KMS-11 (cell line): ENCODE data around the gene REEP1.

ENCODE experiments used
- H2AFZ ChIP-seq: fragments of 200-600 bp; sonication (generic); 2 replicates; pipeline ENCODE4 v1.6.1; 2016; ENCODE audit warnings: antibody characterized with exemption, mixed run types, low read depth
- H3K27ac ChIP-seq: fragments of 200-600 bp; sonication (generic); 2 replicates; pipeline ENCODE4 v1.6.1; 2016; ENCODE audit warnings: mild to moderate bottlenecking, mixed run types
- H3K27me3 ChIP-seq: fragments of 200-600 bp; sonication (generic); 2 replicates; pipeline ENCODE4 v1.6.1; 2017; ENCODE audit warnings: mild to moderate bottlenecking, low read depth, mixed run types, moderate library complexity; ENCODE audit not compliant: insufficient read depth
- H3K36me3 ChIP-seq: fragments of 200-600 bp; sonication (generic); 2 replicates; pipeline ENCODE4 v1.6.1; 2017; ENCODE audit warnings: mild to moderate bottlenecking, mixed run types; ENCODE audit not compliant: insufficient read depth
- H3K4me1 ChIP-seq: fragments of 200-600 bp; sonication (generic); 2 replicates; pipeline ENCODE4 v1.6.1; 2016; ENCODE audit warnings: mild to moderate bottlenecking, low read depth, mixed run types; ENCODE audit not compliant: poor library complexity, severe bottlenecking
- H3K4me2 ChIP-seq: fragments of 200-600 bp; sonication (generic); 2 replicates; pipeline ENCODE4 v1.7.0; 2016; ENCODE audit warnings: mild to moderate bottlenecking, mixed run types
- H3K4me3 ChIP-seq: fragments of 200-600 bp; sonication (generic); IDR thresholded peaks from 2 replicates; pipeline ENCODE4 v1.6.1; 2017; ENCODE audit warnings: low read depth, low read length, mixed read lengths; ENCODE audit not compliant: insufficient read depth
- H3K79me2 ChIP-seq: fragments of 200-600 bp; sonication (generic); 2 replicates; pipeline ENCODE4 v1.6.1; 2016; ENCODE audit warnings: low read depth, mixed run types; ENCODE audit not compliant: insufficient read depth
- H3K9ac ChIP-seq: fragments of 200-600 bp; sonication (generic); 2 replicates; pipeline ENCODE4 v1.6.1; 2016; ENCODE audit warnings: mild to moderate bottlenecking, mixed run types
- H4K20me1 ChIP-seq: fragments of 200-600 bp; sonication (generic); 2 replicates; pipeline ENCODE4 v1.6.1; 2016; ENCODE audit warnings: mild to moderate bottlenecking, mixed run types; ENCODE audit not compliant: insufficient read depth
- CTCF ChIP-seq: fragments of 200-600 bp; sonication (generic); conservative IDR thresholded peaks from 2 replicates; pipeline ENCODE4 v1.6.1; 2017; ENCODE audit warnings: low read depth, mild to moderate bottlenecking, antibody characterized with exemption, low read length, moderate library complexity, mixed read lengths

REEP1 gene

GRCh38 chr2:86235196-86235980 is 102.0 kb downstream of the REEP1 start:
- H3K27me3 ChIP-seq = no peaks in the 10 kb centered on the region
- no peaks in the 10 kb centered on the region for H4K20me1 ChIP-seq
- no peak for TF ChIP-seq CTCF
- H3K27ac ChIP-seq = no peak overlapping the region
- peaks cover 16% of the 10 kb centered on the region for H3K4me1 ChIP-seq
- no peak overlapping the region for H2AFZ ChIP-seq
- no peaks in the 10 kb centered on the region for H3K79me2 ChIP-seq
- H3K9ac ChIP-seq = no peak overlapping the region
- no peak overlapping the region for H3K4me3 ChIP-seq
- no peak overlapping the region for H3K4me2 ChIP-seq
- H3K36me3 ChIP-seq = no peaks in the 10 kb centered on the region

GRCh38 chr2:86234563-86235131 is 102.8 kb downstream of the REEP1 start:
- H3K4me1 ChIP-seq = peaks cover 16% of the 10 kb centered on the region
- H4K20me1 ChIP-seq = no peaks in the 10 kb centered on the region
- no peak overlapping the region for H3K4me2 ChIP-seq
- no peaks in the 10 kb centered on the region for H3K79me2 ChIP-seq
- H3K9ac ChIP-seq = no peak overlapping the region
- no peak overlapping the region for H3K27ac ChIP-seq
- no peak overlapping the region for H3K4me3 ChIP-seq
- no peaks in the 10 kb centered on the region for H3K27me3 ChIP-seq
- H2AFZ ChIP-seq = no peak overlapping the region
- TF ChIP-seq CTCF = no peak
- no peaks in the 10 kb centered on the region for H3K36me3 ChIP-seq

- Histone ChIP-seq H3K27ac (no peak overlapping the region), H3K9ac (no peak overlapping the region), H3K79me2 (no peaks in the 10 kb centered on the region), H2AFZ (no peak overlapping the region), H4K20me1 (no peaks in the 10 kb centered on the region), H3K4me2 (no peak overlapping the region), H3K4me3 (no peak overlapping the region), H3K27me3 (no peaks in the 10 kb centered on the region), H3K36me3 (no peaks in the 10 kb centered on the region), H3K4me1 (peaks cover 16% of the 10 kb centered on the region)
- no peak for TF ChIP-seq CTCF
Measured at GRCh38 chr2:86233436-86233835, 104.0 kb downstream of the REEP1 start.

- Histone ChIP-seq H3K4me1 (peaks cover 10% of the 10 kb centered on the region), H3K79me2 (no peaks in the 10 kb centered on the region), H3K27me3 (no peaks in the 10 kb centered on the region), H3K9ac (no peak overlapping the region), H2AFZ (no peak overlapping the region), H3K4me2 (no peak overlapping the region), H3K36me3 (no peaks in the 10 kb centered on the region), H4K20me1 (no peaks in the 10 kb centered on the region), H3K4me3 (no peak overlapping the region), H3K27ac (no peak overlapping the region)
- TF ChIP-seq CTCF = no peak
Measured at GRCh38 chr2:86232910-86233309, 104.5 kb downstream of the REEP1 start.
